NOMO-1 treated with DMSO at 0.1 percent for 48 hours (cell line): ENCODE results near the gene SMAP2.

Experiments used
- DNase-seq: peaks from one replicate; lab custom pipeline; 2025; ENCODE audit not compliant: unreplicated experiment; lab: John Stamatoyannopoulos, UW

Gene SMAP2

DNA sequence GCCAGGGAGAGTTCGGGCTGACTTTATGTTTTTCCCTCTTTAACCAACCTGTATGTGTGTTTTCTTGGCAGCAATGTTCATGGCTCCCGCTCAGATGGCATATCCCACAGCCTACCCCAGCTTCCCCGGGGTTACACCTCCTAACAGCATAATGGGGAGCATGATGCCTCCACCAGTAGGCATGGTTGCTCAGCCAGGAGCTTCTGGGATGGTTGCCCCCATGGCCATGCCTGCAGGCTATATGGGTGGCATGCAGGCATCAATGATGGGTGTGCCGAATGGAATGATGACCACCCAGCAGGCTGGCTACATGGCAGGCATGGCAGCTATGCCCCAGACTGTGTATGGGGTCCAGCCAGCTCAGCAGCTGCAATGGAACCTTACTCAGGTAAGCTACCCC lies 43.2 kb downstream of the SMAP2 start:
- no peak for DNase-seq

DNA sequence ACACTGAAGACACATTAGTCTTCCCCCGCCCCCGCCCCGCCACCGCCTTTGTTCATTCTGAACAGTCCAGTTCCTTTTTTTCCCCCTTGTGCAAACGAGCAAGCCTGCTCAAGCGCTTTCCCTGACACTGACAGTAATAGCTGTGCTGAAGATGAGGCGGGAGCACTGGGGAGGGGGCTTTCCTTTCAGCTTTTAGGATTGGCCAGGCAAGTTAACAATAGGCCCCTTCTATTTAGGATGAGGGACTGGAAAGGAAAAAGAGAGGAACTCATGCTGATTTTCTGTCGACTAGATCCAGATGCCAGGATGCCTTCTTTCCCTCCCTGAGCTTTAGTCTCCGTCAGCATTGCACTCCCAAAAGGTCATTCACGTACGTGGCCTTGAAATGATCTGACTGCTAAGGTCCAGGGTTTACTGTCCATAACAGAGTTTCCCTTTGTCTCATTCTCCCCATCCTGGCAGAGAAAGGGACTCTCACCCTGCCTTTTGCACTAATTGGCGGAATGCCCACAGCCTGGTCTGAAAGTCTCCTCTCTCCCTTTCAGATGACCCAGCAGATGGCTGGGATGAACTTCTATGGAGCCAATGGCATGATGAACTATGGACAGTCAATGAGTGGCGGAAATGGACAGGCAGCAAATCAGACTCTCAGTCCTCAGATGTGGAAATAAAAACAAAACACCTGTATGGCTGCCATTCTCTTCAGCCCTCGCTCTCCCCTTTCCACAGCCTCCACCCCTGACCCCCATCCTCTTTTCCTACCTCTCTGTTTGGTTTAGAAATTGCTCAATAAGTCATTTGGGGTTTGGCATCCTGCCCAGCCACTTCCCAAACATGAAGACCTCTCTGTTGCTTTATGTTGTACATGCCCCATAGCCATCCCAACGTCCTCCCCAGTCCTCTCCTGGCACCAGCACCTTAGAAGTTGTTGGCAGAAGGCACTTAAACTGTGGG lies 48.2 kb downstream of the SMAP2 start:
- peak; percentile 72 for DNase-seq

DNA sequence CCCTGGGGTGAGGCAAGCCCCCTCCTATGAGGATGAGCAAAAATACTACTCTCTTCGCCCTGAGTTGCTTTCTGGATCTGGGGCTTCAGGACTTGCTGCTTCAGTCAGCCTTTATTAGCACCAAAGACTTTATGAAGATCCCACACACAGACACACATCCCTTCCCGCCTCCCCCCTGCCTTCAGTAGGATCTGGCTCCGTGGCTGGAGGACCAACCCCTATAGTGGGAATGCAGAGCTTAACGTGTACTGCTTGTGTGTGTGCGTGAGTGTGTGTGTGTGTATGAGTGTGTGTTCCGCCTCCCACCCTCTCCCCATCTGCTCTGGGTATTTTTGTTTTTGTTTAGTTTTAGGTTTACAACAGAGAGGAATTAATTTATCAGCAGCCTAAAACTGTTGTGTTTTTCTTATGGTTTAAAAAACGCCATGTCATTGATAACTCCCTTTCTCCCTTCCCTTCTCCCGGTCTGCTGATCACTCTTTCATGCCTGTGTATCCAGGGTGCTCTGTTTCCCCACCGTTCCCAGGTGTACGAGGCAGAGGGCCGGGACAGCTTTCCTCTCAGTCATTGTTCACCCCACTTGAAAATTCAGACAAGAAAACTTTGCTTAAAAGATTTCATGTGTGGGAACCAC lies 49.2 kb downstream of the SMAP2 start:
- no peak for DNase-seq

DNA sequence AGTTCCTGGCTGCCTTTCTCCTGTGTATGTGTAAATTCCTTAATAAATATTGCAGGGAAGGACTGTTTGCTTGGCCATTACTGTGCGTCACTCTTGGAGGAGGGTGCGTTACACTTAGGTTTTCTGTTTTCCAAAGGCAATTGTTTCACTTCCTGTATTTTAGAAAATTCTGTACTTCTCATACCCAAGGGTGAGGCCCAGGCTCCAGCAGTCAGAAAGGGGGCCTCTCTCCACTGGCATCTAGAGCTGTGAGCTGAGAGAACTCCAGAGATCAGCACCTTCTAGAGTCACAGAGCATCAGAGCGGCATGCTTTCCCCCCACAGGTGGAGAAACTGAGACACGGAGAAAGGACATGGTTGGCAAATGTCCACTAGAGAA lies 49.7 kb downstream of the SMAP2 start:
- peak; percentile 88 for DNase-seq

DNA sequence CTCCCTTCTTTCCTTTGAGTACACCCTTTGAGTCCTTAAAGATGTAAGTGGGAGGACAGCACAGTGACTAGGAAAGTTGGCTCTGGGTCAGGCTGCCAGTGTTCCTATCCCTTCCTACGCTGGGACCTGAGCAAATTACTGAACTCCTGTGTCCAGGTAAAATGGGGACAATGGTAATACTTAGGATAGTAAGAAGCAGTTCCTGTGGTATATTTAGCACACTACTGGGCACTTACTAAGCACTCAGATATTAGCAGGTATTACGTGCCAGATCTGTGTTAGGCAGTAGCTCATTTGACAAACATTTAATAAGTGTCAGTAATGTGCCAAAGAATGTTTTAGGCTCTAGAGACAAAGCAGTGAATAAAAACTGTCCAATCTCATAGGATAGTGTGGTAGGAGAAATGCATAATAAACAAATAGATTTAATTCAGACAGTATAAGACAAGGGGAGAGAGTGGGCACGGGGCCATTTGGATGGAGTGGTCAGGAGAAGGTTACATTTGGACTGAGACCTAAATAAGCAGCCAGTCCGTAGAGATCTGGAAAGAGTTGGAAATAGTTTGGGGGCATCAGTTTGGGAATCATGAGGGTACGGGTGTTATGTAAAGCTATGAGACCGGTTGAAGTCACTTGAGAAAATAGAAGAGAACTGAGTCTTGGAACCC lies 50.6 kb downstream of the SMAP2 start:
- DNase-seq: no peak

DNA sequence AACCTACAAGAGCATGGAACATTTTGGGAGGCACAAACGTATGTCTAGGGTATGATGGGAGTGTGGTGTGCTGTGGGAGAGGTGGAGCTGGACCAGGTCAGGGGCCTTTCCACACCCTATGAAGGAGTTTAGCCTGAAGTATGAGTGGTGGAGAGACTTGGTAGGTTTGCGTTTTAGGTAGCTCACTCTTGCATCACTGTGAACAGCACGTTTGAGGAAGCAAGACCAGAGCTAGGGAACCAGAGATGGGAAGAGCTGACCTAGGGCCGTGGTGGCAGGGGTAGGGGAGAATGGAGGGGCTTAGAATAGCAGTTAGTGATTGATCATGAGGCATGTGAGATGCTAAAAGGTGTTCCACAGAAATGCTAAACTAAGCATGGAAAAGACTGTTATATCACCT lies 51.7 kb downstream of the SMAP2 start:
- peak; percentile 8 for DNase-seq

DNA sequence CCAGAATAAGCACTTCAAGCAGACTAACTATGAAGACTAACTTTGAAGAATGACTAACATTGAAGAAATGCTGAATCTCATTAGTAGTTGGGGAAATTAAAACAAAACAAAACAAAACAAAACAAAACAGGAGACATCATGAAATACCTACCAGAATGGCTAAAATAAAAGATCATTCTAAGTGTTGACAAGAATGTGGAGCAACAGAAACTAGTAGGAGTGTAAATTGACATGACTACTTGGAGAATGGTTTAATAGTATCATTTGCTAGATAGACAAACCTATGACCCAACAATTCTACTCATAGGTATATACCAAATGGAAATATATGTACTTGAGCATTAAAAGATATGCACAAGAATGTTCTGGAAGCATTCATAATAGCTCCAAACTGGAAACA lies 57.9 kb downstream of the SMAP2 start:
- no peak for DNase-seq

DNA sequence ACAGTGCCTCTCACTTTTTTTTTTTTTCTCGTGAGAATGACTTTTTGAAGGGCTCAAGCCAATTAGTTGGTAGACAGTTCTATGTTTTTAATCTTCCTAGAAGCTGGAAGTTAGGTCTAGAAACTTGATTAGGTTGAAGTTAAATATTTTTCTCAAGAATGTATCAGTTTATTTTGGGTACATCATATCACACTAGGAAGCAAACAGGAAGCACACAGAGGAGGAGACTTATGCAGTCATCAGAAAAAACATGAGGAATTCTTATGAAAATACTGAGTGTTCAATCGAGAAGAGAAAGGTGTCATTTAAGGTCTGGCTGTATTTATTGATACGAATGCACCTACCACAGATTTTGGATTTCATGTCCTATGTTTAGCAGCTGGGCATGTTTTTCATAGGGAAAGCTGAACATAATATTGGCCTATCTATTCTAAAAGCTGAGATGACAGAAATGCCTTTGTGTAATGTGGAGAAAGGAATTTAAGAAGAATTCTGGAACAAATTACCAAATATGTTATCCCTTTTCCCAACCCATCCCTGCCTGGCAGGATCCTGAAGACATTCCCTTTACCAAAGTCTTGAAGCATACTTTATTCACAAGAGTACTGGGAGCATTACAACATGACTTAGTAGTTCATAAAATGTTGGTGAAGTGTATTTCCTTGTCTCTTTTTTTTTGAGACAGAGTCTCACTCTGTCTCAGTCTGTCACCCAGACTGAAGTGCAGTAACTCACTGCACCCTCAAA lies 59.3 kb downstream of the SMAP2 start:
- DNase-seq: no peak

DNA sequence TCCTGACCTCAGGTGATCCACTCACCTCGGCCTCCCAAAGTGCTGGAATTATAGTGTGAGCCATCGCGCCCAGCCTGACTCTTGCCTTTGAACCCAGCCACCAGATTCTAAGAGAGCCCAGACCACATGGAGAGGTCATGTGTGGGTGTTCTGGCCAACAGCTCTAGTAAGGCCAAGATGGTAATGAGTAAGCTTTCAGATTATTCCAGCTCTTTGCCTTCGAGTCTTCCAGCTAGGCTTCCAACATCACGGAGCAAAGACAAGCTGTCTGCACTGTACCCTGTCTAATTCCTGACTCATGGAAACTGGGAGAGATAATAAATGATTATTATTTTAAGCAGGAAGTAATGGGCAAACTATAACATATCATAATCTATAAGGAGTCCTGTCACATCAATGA lies 61.9 kb downstream of the SMAP2 start:
- no peak for DNase-seq

DNA sequence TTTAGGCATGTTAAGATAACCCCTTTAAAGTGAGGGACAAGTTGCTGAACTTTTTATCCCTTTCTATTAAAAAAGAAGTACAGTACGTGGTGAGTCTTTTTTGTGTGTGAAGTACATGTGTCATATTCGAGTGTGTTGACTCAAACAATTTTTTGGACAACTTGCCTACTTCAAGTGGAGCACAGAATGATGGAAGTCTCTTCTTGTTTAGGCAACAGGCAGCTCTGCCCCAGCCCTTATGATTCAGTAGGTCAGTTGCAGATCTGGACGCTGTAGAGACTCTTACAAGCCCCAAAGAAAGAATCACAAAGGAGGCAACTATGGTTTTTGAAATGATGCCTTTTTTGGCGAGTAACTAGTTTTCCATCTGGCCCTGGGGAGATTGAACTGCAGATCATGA lies 62.3 kb downstream of the SMAP2 start:
- no peak for DNase-seq

DNA sequence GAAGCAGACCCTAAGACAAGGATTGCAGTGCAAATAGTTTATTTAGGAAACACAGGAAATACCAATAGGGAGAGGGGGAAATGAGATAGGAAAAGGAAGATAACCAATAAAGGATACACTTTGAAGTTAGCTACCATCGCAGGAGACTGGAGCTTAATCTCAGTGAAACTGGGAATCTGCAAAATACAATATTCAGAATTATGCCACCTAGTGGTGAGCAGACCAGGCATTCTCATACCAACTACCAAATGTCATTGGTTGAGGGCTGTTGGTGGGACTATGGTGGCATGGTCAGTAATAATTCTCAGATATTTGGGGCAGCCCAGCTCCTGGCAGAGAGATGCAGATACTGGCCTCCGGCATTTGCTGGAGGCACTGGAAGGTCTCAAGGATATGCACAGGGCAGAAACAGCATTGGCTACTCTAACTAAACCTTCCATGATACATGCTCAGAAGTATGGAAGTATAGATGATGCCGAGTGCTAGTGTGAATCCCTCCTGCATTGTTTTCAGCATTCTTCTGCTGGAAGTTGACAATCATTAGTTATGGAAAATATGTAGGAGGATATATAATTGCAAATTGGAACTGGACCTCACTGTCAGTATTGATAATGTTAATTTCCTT lies 65.0 kb downstream of the SMAP2 start:
- peak; percentile 18 for DNase-seq

DNA sequence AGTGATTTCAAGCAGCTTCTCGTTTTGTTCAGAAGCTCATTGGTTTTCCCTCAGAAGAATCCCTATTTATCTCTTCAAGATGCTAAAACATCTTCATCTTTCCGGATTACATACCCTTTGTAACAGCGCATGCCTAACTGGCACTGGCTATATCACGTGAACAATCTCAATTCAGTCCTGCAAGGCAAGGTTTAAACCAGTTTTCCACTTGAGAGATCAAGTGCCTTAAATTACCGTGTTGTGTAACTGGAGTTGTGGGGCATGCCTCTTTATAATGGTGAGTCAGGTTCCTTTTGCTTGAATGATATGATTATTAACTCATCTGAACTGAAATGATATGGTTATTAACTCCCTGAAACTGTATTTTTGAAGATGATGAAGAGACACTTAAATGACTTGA lies 65.7 kb downstream of the SMAP2 start:
- DNase-seq: no peak

DNA sequence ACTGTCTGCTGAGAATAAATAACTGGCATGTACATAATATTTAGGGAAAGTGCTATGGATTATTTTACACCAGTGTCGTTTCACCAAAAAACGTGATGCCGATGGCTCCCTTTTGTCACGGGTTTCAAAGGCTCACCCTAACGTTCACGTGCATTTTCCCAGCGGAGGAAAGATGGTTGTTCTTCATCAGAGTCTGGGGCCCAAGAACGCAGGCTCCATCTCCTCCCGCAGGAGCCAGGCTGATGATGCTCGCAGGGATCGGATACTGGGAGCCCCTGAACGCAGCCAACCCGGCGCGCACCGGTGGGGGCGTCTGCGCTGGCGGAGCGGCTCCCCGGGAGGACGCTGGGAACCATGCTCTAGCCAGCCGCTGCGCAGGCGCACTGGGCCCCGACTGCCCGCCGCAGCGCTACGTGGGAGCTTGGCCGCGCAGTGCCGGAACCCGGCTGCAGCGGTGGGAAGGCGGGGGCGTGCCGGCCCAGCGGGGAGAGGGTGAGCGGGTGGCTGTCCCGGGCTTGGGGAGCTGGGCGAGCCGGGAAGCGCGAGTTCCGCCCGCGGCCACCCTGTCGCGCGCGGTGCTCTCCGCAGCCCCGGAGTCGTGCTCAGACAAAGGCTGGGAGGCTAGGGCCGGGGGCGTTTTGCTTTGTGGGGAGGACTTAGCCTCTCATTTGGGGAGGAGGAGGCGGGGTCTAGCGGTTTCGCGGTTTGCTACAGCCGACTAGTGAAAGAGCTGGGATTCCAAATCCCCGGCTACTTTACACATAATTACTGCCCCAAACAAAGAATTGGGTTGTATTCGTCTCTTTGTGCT lies 76.4 kb downstream of the SMAP2 start, which contains the start of gene ZFP69B:
Gene ZFP69B, plus strand, starts transcription at position 793 of the 811 bp plus-strand sequence. CDS start 486 bp downstream, outside the sequence.
- DNase-seq: peak; percentile 81

DNA sequence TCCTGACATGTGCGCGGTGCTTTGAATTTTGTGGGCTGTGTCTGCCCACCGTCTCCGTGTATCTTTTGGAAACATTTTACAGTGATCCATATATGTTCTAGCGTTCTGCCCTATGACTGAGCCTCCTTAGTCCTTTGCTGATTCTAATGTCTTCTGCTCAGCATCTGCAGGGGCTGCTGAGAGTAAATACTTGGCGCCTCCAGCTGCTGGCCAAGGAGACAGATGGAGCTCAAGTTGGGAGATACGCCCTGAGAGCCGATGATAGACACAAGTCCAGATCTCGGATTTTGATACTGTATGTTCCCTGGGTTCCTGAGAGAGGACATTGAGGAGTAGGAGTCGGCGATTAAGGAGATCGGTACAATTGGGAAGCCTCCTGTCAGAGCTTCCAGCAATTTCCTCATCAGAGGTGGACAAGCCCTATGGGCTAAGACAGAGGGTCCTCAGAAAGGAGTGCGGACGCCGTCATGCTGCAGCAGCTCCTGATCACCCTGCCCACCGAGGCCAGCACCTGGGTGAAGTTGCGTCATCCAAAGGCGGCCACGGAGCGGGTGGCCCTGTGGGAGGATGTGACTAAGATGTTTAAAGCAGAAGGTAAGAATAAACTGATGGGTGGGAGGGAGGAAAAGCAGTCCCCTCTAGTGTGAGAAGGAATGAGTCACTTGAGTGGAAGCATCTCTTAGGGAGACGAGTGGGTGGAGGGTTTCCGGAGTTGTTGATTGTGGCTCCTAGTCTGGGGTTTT lies 77.1 kb downstream of the SMAP2 start:
- peak; percentile 31 for DNase-seq

DNA sequence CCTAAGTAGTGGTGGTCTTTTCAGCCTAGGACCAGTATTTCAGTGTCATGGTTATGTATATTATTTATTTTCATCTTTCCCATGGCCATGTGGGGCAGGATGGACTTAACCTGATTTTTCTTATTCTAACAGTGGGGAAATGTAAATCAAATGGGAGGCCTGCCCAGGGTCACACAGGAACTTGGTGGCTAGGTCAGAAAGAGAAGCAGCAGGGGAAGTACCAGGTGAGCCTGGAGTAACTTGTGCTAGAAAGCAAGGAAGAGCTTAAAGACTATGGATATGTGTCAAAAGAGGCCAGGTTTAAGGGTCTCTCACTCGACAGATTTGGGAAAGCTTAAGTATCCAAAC lies 77.7 kb downstream of the SMAP2 start:
- DNase-seq: no peak

DNA sequence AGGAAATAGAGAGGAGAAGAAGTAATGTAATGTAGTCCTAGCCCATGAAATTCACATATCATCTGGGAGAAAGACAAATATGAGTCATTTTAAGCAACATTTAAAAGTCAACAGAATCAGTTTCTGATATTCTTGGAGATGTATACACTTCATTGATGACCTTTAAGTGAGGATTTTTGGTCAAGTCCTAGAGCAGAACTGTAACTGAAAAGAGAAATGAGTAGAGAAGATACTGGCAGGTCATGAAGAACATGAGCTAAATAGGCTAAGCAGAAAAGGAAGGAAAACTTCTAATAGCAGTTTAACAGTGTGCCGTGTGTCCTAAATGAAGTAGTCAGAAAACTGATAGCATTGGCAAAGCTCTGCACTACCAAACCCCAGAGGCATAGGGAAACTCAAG lies 81.3 kb downstream of the SMAP2 start:
- DNase-seq: no peak

DNA sequence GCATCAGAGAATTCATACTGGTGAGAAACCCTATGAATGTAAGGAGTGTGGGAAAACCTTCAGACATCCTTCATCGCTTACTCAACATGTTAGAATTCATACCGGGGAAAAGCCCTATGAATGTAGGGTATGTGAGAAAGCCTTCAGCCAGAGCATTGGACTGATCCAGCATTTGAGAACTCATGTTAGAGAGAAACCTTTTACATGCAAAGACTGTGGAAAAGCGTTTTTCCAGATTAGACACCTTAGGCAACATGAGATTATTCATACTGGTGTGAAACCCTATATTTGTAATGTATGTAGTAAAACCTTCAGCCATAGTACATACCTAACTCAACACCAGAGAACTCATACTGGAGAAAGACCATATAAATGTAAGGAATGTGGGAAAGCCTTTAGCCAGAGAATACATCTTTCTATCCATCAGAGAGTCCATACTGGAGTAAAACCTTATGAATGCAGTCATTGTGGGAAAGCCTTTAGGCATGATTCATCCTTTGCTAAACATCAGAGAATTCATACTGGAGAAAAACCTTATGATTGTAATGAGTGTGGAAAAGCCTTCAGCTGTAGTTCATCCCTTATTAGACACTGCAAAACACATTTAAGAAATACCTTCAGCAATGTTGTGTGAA lies 89.5 kb downstream of the SMAP2 start:
- DNase-seq: no peak

DNA sequence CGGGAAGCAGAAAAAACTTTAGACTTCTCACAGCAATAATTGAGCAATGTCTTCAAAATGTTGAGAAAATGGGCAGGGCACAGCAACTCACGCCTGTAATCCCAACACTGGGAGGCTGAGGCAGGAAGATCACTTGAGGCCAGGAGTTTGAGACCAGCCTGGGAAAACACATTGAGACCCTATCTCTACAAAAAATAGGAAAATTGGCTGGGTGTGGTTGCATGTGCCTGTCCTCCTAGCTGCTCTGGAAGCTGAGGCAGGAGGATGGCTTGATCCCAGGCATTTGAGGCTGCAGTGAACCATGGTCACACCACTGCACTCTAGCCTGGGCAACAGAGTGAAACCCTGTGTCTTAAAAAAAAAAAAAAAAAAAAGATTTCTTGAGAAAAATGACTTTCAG lies 95.8 kb downstream of the SMAP2 start:
- no peak for DNase-seq
